A673 (cell line): ENCODE results near the gene TMC3.

Experiments
- CTCF ChIP-seq: fragments of 300-800, 200-600 bp; sonication (generic); conservative IDR thresholded peaks from 2 replicates; pipeline ENCODE4 v1.5.1; 2017; ENCODE audit warnings: low read depth, mild to moderate bottlenecking, antibody characterized with exemption, low read length, moderate library complexity, mixed read lengths
- EZH2 ChIP-seq: fragments of 200-600 bp; sonication (generic); IDR thresholded peaks from 2 replicates; pipeline ENCODE4 v1.6.1; 2017; ENCODE audit warnings: borderline replicate concordance, low read depth, mild to moderate bottlenecking, mixed read lengths, antibody characterized with exemption, low read length; ENCODE audit not compliant: poor library complexity, severe bottlenecking

GRCh38 chr15:81343371-81343770, 30.6 kb downstream of the TMC3 start:
- TF ChIP-seq CTCF (no peak), EZH2 (no peak)
